ENCODE results near the gene GARIN5A.

GRCh38 chr19:50498219-50499056, 21.8 kb upstream of the GARIN5A start:
- TF ChIP-seq CTCF (conservative IDR thresholded peaks at IDR 0.05; ENCODE audit: low read length), result no peak
- no peak for TF ChIP-seq EZH2phosphoT487 (IDR thresholded peaks at IDR 0.05; ENCODE audit: borderline replicate concordance, low read depth, low read length)

Data from OCI-LY7 (cell line).